GM19193 (cell line): ENCODE results near the gene PDE6G.

Experiments
- POLR2A ChIP-seq: IDR thresholded peaks from 4 replicates; pipeline ENCODE4 v1.6.1; 2011; ENCODE audit not compliant: insufficient read depth, insufficient read length; ENCODE audit errors: extremely low read depth

The PDE6G gene

GRCh38 chr17:81680150-81680549, 23.8 kb upstream of the PDE6G start:
- TF ChIP-seq POLR2A, result no peak

GRCh38 chr17:81676906-81677305, 20.6 kb upstream of the PDE6G start:
- no peak for TF ChIP-seq POLR2A

- no peak for TF ChIP-seq POLR2A
These were observed 17.4 kb upstream of the PDE6G start for GRCh38 chr17:81673561-81674258.

GRCh38 chr17:81672954-81673353, 16.6 kb upstream of the PDE6G start:
- TF ChIP-seq POLR2A, result no peak

GRCh38 chr17:81672504-81672903, 16.2 kb upstream of the PDE6G start:
- TF ChIP-seq POLR2A, result no peak

GRCh38 chr17:81667754-81668153, 11.4 kb upstream of the PDE6G start:
- TF ChIP-seq POLR2A, result no peak

- peak; percentile 98 for TF ChIP-seq POLR2A
These were observed 10.2 kb upstream of the PDE6G start, which contains the start of the genes CCDC137 and OXLD1 for GRCh38 chr17:81666342-81667191. CCDC137 (plus strand) TSS chr17:81666737; CDS start chr17:81666767, 30 bp downstream. OXLD1 (minus strand) TSS chr17:81666605; CDS start chr17:81666577, 28 bp downstream.

- no peak for TF ChIP-seq POLR2A
These were observed 9.7 kb upstream of the PDE6G start for GRCh38 chr17:81666092-81666341.

GRCh38 chr17:81665205-81666091, 9.1 kb upstream of the PDE6G start:
- peak; percentile 44 for TF ChIP-seq POLR2A

GRCh38 chr17:81664051-81664470, 7.7 kb upstream of the PDE6G start:
- TF ChIP-seq POLR2A, result no peak

- TF ChIP-seq POLR2A, result no peak
These were observed 5.7 kb upstream of the PDE6G start for GRCh38 chr17:81662002-81662401.

- TF ChIP-seq POLR2A, result no peak
These were observed 4.1 kb upstream of the PDE6G start for GRCh38 chr17:81660441-81660840.

- no peak for TF ChIP-seq POLR2A
These were observed 2.7 kb upstream of the PDE6G start for GRCh38 chr17:81659038-81659437.

- TF ChIP-seq POLR2A, result no peak
These were observed 493 bp upstream of the PDE6G start for GRCh38 chr17:81656835-81657234.

- TF ChIP-seq POLR2A, result no peak
These were observed 794 bp downstream of the PDE6G start for GRCh38 chr17:81655378-81656117.
